Erythroblast (primary cell): ENCODE results near the gene TSPOAP1.

Experiments used
- GATA1 ChIP-seq: IDR thresholded peaks from 2 replicates; pipeline ENCODE4 v1.6.1; 2011; ENCODE audit warnings: low read depth, mild to moderate bottlenecking, control low read depth, low read length, moderate library complexity
- POLR2A ChIP-seq: IDR thresholded peaks from 2 replicates; pipeline ENCODE4 v1.6.1; 2011; ENCODE audit warnings: mild to moderate bottlenecking, low read length

- TF ChIP-seq POLR2A (no peak), GATA1 (no peak)
Observed at GRCh38 chr17:58333736-58334207, 5.2 kb upstream of the TSPOAP1 start.
